B cell (primary cell): Measurements from ENCODE around the gene TRIM25. TPM values are rescaled to one million over a fixed set of nuclear protein-coding genes. Genes with fewer than 3 reads are reported as not detected.

Experiments used
- ATAC-seq: fragments of 200-7000 bp; cut with Tn5 transposase; one replicate; pipeline ENCODE4 v1.10.0; 2021; ENCODE audit warnings: low read depth, mild to moderate bottlenecking, moderate number of reproducible peaks, moderate library complexity
- CTCF ChIA-PET: fragments of 350-600 bp; sonication (Branson Sonifier 250); formaldehyde crosslinking; loops from one replicate; lab custom pipeline; 2021; ENCODE audit warnings: antibody characterized with exemption, inconsistent platforms; lab: Charles Lee
- POLR2A ChIA-PET: fragments of 350-600 bp; sonication (Branson Sonifier 250); formaldehyde crosslinking; loops from one replicate; lab custom pipeline; 2021; ENCODE audit warnings: antibody characterized with exemption; lab: Charles Lee
- DNase-seq: peaks from one replicate; pipeline ENCODE4 v3.0.0; 2013
- H2AFZ ChIP-seq: 2 replicates; pipeline ENCODE4 v1.6.1; 2012; ENCODE audit warnings: mild to moderate bottlenecking, low read depth, low read length; ENCODE audit not compliant: insufficient read depth, poor library complexity, severe bottlenecking
- H3K27ac ChIP-seq, 2 donors: 1 replicate in 1 of 2; 2 replicates in 1 of 2; pipeline ENCODE4 v1.5.1; 2012 to 2013; ENCODE audit warnings: low read length in 2 of 2, mild to moderate bottlenecking in 2 of 2, moderate library complexity in 1 of 2
- H3K27me3 ChIP-seq, 4 experiments: fragments of 200-600 bp in 1 of 4; sonication (generic) in 1 of 4; replicated peaks in 1 of 4; 1 replicate in 2 of 4; 2 replicates in 2 of 4; pipeline versions ENCODE4 v1.6.1 to v1.7.0; 2013 to 2016; ENCODE audit warnings: low read length in 3 of 4, mild to moderate bottlenecking in 2 of 4, mixed read lengths in 1 of 4, moderate library complexity in 1 of 4; ENCODE audit not compliant: insufficient read depth in 4 of 4, control insufficient read depth in 3 of 4; ENCODE audit errors: control extremely low read depth in 1 of 4
- H3K36me3 ChIP-seq, 2 experiments: replicated peaks in 1 of 2; 1 replicate in 1 of 2; 2 replicates in 1 of 2; pipeline versions ENCODE4 v1.6.1 to v1.7.1; 2013; ENCODE audit warnings: low read length in 1 of 2; ENCODE audit not compliant: insufficient read depth in 2 of 2, control insufficient read depth in 1 of 2; ENCODE audit errors: control extremely low read depth in 1 of 2, extremely low read depth in 1 of 2
- H3K4me1 ChIP-seq, 2 donors: fragments of 200-600 bp in 1 of 2; sonication (generic) in 1 of 2; 1 replicate in 1 of 2; 2 replicates in 1 of 2; pipeline versions ENCODE4 v1.5.1 to v1.6.1; 2013 to 2017; ENCODE audit warnings: low read length in 2 of 2; ENCODE audit not compliant: control insufficient read depth in 2 of 2, insufficient read depth in 2 of 2
- H3K4me2 ChIP-seq: replicated peaks from 2 replicates; pipeline ENCODE3; 2012; ENCODE audit warnings: mild to moderate bottlenecking, low read depth, low read length; ENCODE audit not compliant: poor library complexity, severe bottlenecking
- H3K4me3 ChIP-seq, 5 experiments: fragments of 200-600 bp in 1 of 5; sonication (generic) in 1 of 5; 1 replicate in 3 of 5; 2 replicates in 2 of 5; pipeline versions ENCODE4 v1.5.1 to v1.7.0; 2011 to 2016; ENCODE audit warnings: low read length in 4 of 5, mild to moderate bottlenecking in 4 of 5, low read depth in 2 of 5, control low read depth in 1 of 5, moderate library complexity in 1 of 5; ENCODE audit not compliant: insufficient read depth in 1 of 5; ENCODE audit errors: control extremely low read depth in 1 of 5, extremely low read depth in 1 of 5
- H3K79me2 ChIP-seq: fragments of 200-600 bp; sonication (generic); one replicate; pipeline ENCODE4 v1.6.0; 2016; ENCODE audit warnings: low read length; ENCODE audit not compliant: control insufficient read depth, insufficient read depth
- H3K9ac ChIP-seq: fragments of 200-600 bp; sonication (generic); 2 replicates; pipeline ENCODE4 v1.6.1; 2017; ENCODE audit warnings: mild to moderate bottlenecking, low read length, moderate library complexity
- H3K9me3 ChIP-seq, 3 donors: one replicate each; pipeline versions ENCODE4 v1.6.1 to v1.7.1; 2013; ENCODE audit warnings: low read length in 2 of 3; ENCODE audit not compliant: control insufficient read depth in 2 of 3, insufficient read depth in 1 of 3; ENCODE audit errors: control extremely low read depth in 1 of 3
- H4K20me1 ChIP-seq: 2 replicates; pipeline ENCODE4 v1.6.0; 2012; ENCODE audit warnings: mild to moderate bottlenecking, low read length; ENCODE audit not compliant: insufficient read depth, control insufficient read depth, poor library complexity, severe bottlenecking
- H3K27ac Mint-ChIP-seq: one replicate; pipeline ENCODE4 v1.8.0; 2021; ENCODE audit warnings: mixed read lengths
- H3K27me3 Mint-ChIP-seq: one replicate; pipeline ENCODE4 v1.8.0; 2021; ENCODE audit warnings: mixed read lengths
- H3K4me1 Mint-ChIP-seq: one replicate; pipeline ENCODE4 v1.8.0; 2021; ENCODE audit warnings: mixed read lengths
- H3K4me3 Mint-ChIP-seq: one replicate; pipeline ENCODE4 v1.8.0; 2021; ENCODE audit warnings: mixed read lengths
- H3K9me3 Mint-ChIP-seq: one replicate; pipeline ENCODE4 v1.8.0; 2022; ENCODE audit warnings: mixed read lengths; ENCODE audit not compliant: insufficient read depth
- CTCF ChIP-seq: fragments of 200-600 bp; IDR thresholded peaks from one replicate; pipeline ENCODE4 v1.8.0; 2022; ENCODE audit warnings: antibody characterized with exemption, mild to moderate bottlenecking
- EZH2 ChIP-seq: IDR thresholded peaks from 2 replicates; pipeline ENCODE4 v1.6.1; 2012; ENCODE audit warnings: borderline replicate concordance, low read depth, mild to moderate bottlenecking, moderate library complexity, low read length; ENCODE audit not compliant: insufficient read depth, poor library complexity, severe bottlenecking
- WGBS: methylation state at CpG from one replicate; pipeline ENCODE4 v1.1.5; 2013; ENCODE audit warnings: missing lambda C conversion rate; ENCODE audit not compliant: insufficient coverage; 5-methylcytosine and 5-hydroxymethylcytosine counted together
- intact Hi-C: fragments of 100-400 bp; cut with micrococcal nuclease; formaldehyde crosslinking; loops from one replicate; pipeline ENCODE4 v1.10.0; 2022
- polyA plus RNA-seq: library from polyadenylated mRNA; depleted of rRNA; stranded (reverse); fragments of >200 nt; gene quantifications from 2 replicates; pipeline ENCODE4 v1.2.3, GENCODE V29; 2012
- total RNA-seq, 2 donors: library from RNA; stranded (reverse); fragments of 120-200 nt in 1 of 2; gene quantifications; 1 replicate in 1 of 2; 2 replicates in 1 of 2; pipeline versions ENCODE4 v1.2.3 to v1.2.4, GENCODE V29; 2013 to 2022

The TRIM25 gene
- total and polyA plus RNA-seq, 2 donors (not counting 1 experiment from before 2014, with no cell fraction given), result 38.5 to 92.4 TPM

GRCh38 chr17:56879280-56879679 is 34.6 kb downstream of the TRIM25 start:
- no peak for TF ChIP-seq CTCF
- no peak for TF ChIP-seq EZH2
- 87% methylated on average over 7 of the region's 7 CpGs for WGBS
- Histone ChIP-seq H3K27ac (no peak overlapping the region), H3K4me3 (no peak overlapping the region), H3K36me3 (no peaks in the 10 kb centered on the region), H3K4me2 (no peak overlapping the region), H3K4me1 (peaks cover 0 to 3% of the 10 kb centered on the region in 2 donors), H3K9me3 (no peaks in the 10 kb centered on the region), H3K79me2 (no peaks in the 10 kb centered on the region), H3K9ac (no peak overlapping the region), H4K20me1 (no peaks in the 10 kb centered on the region), H3K27me3 (no peaks in the 10 kb centered on the region), H2AFZ (no peak overlapping the region)
- Mint-ChIP-seq H3K27me3 (no peaks in the 10 kb centered on the region), H3K4me3 (no peak overlapping the region), H3K4me1 (peaks cover 4% of the 10 kb centered on the region), H3K27ac (no peak overlapping the region), H3K9me3 (no peaks in the 10 kb centered on the region)
- CTCF ChIA-PET, result interaction anchor here (0.8 kb wide), 1 partner anchor 75 kb away, joined by 3 read pairs; no protein-coding TSS in a partner anchor
- POLR2A ChIA-PET, result no interaction called here
- ATAC-seq (no peak), DNase-seq (no peak)
- intact Hi-C loops, result no loop called here

- intact Hi-C loops, result no loop called here
- no peaks in the 10 kb centered on the region for H4K20me1 ChIP-seq
- no peak overlapping the region for H2AFZ ChIP-seq
- no peaks in the 10 kb centered on the region for H3K79me2 ChIP-seq
- Mint-ChIP-seq H3K27me3 (no peaks in the 10 kb centered on the region), H3K4me3 (no peak overlapping the region), H3K9me3 (no peaks in the 10 kb centered on the region), H3K27ac (no peak overlapping the region), H3K4me1 (peaks cover 4% of the 10 kb centered on the region)
- H3K36me3 ChIP-seq, result no peaks in the 10 kb centered on the region
- ChIA-PET CTCF (no interaction called here), POLR2A (no interaction called here)
- ATAC-seq (no peak), DNase-seq (no peak)
- peaks cover 0 to 3% of the 10 kb centered on the region in 2 donors for H3K4me1 ChIP-seq
- H3K27ac ChIP-seq, result no peak overlapping the region
- WGBS, result no CpG with 5 or more reads among the region's 7 CpGs
- H3K4me3 ChIP-seq, result no peak overlapping the region
- no peaks in the 10 kb centered on the region for H3K27me3 ChIP-seq
- H3K9ac ChIP-seq, result no peak overlapping the region
- no peak for TF ChIP-seq CTCF
- no peak for TF ChIP-seq EZH2
- H3K4me2 ChIP-seq, result no peak overlapping the region
- H3K9me3 ChIP-seq, result no peaks in the 10 kb centered on the region
These were observed 37.1 kb downstream of the TRIM25 start for GRCh38 chr17:56876766-56877179.
